Measurements from ENCODE around the gene ZEB2.

GRCh38 chr2:144447535-144447934, 72.4 kb downstream of the ZEB2 start:
- no peak for TF ChIP-seq GTF2F1 (IDR thresholded peaks at IDR 0.05; ENCODE audit: borderline replicate concordance, low read depth, low read length)
- TF ChIP-seq, protein P1, sequence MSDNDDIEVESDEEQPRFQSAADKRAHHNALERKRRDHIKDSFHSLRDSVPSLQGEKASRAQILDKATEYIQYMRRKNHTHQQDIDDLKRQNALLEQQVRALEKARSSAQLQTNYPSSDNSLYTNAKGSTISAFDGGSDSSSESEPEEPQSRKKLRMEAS (IDR thresholded peaks at IDR 0.05), result no peak
- no peak for TF ChIP-seq EGR1 (IDR thresholded peaks at IDR 0.05; ENCODE audit: borderline replicate concordance, low read depth, low read length)
